WTC11 (cell line): ENCODE data around the gene KRT222. TPM values are rescaled to one million over a fixed set of nuclear protein-coding genes. Genes with fewer than 3 reads are reported as not detected.

ENCODE experiments used
- ATAC-seq: fragments of 200-7000 bp; cut with Tn5 transposase; 2 replicates; pipeline ENCODE4 v1.10.0; 2021; ENCODE audit warnings: mild to moderate bottlenecking, moderate library complexity
- CTCF ChIA-PET: fragments of 300-600 bp; sonication (Branson Sonifier 250); formaldehyde crosslinking; loops from one replicate; lab custom pipeline; 2021; ENCODE audit warnings: antibody characterized with exemption; lab: Charles Lee
- POLR2A ChIA-PET: fragments of 350-600 bp; sonication (Branson Sonifier 250); formaldehyde crosslinking; loops from one replicate; lab custom pipeline; 2021; ENCODE audit warnings: antibody characterized with exemption; lab: Charles Lee
- DNase-seq: peaks from one replicate; pipeline ENCODE4 v3.0.0; 2021; ENCODE audit warnings: low spot score
- H3K27ac Mint-ChIP-seq: 2 replicates; pipeline ENCODE4 v1.8.0; 2021; ENCODE audit warnings: mixed read lengths
- H3K27me3 Mint-ChIP-seq: 2 replicates; pipeline ENCODE4 v1.8.0; 2021; ENCODE audit warnings: low read depth, mild to moderate bottlenecking, moderate library complexity, mixed read lengths
- H3K36me3 Mint-ChIP-seq: 2 replicates; pipeline ENCODE4 v1.8.0; 2021; ENCODE audit warnings: mixed read lengths
- H3K4me1 Mint-ChIP-seq: 2 replicates; pipeline ENCODE4 v1.8.0; 2022; ENCODE audit warnings: mixed read lengths
- H3K4me3 Mint-ChIP-seq: 2 replicates; pipeline ENCODE4 v1.8.0; 2021; ENCODE audit warnings: mild to moderate bottlenecking, moderate library complexity, mixed read lengths
- H3K9me3 Mint-ChIP-seq: 2 replicates; pipeline ENCODE4 v1.8.0; 2021; ENCODE audit warnings: mixed read lengths
- ESRRA ChIP-seq: sonication (generic); formaldehyde crosslinking; IDR thresholded peaks from 2 replicates; pipeline ENCODE4 v1.8.1; 2022; ENCODE audit warnings: mild to moderate bottlenecking, missing genetic modification reagents, borderline replicate concordance
- MXD4 ChIP-seq: fragments of 250-450 bp; sonication (Bioruptor Pico); IDR thresholded peaks from 2 replicates; pipeline ENCODE4 v1.8.0; 2021; ENCODE audit warnings: mild to moderate bottlenecking, moderate library complexity, borderline replicate concordance
- NFATC4 ChIP-seq: fragments of 250-450 bp; sonication (Bioruptor Pico); IDR thresholded peaks from 2 replicates; pipeline ENCODE4 v1.9.0; 2021; ENCODE audit warnings: mild to moderate bottlenecking
- PRRX2 ChIP-seq: fragments of 250-450 bp; sonication (Bioruptor Pico); IDR thresholded peaks from 2 replicates; pipeline ENCODE4 v1.8.0; 2021; ENCODE audit warnings: mild to moderate bottlenecking
- SMAD3 ChIP-seq: sonication (generic); formaldehyde crosslinking; IDR thresholded peaks from 2 replicates; pipeline ENCODE4 v1.8.0; 2022; ENCODE audit warnings: missing genetic modification reagents, mild to moderate bottlenecking, borderline replicate concordance
- SOX15 ChIP-seq: fragments of 250-450 bp; sonication (Bioruptor Pico); IDR thresholded peaks from 2 replicates; pipeline ENCODE4 v1.9.0; 2021; ENCODE audit warnings: mild to moderate bottlenecking
- ZBTB21 ChIP-seq: sonication (generic); formaldehyde crosslinking; IDR thresholded peaks from 2 replicates; pipeline ENCODE4 v1.8.1; 2023; ENCODE audit warnings: mild to moderate bottlenecking, missing genetic modification reagents, borderline replicate concordance
- ZNF138 ChIP-seq: sonication (generic); formaldehyde crosslinking; conservative IDR thresholded peaks from 2 replicates; pipeline ENCODE4 v1.8.1; 2022; ENCODE audit warnings: mild to moderate bottlenecking, moderate library complexity, missing genetic modification reagents
- ZNF423 ChIP-seq: fragments of 250-450 bp; sonication (Bioruptor Pico); IDR thresholded peaks from 2 replicates; pipeline ENCODE4 v2.1.2; 2022; ENCODE audit warnings: mild to moderate bottlenecking, moderate library complexity
- total RNA-seq: library from RNA; stranded (reverse); gene quantifications from 3 replicates; pipeline ENCODE4 v1.2.3, GENCODE V29; 2021
- TF ChIP-seq, protein P1 (sequence below): fragments of 250-450 bp; sonication (Bioruptor Pico); IDR thresholded peaks from 2 replicates; pipeline ENCODE4 v1.9.0; 2021; ENCODE audit warnings: moderate library complexity, mild to moderate bottlenecking, inconsistent platforms, borderline replicate concordance
- TF ChIP-seq, protein P2 (sequence below): fragments of 250-450 bp; sonication (Bioruptor Pico); IDR thresholded peaks from 2 replicates; pipeline ENCODE4 v1.9.0; 2021; ENCODE audit warnings: mild to moderate bottlenecking
- TF ChIP-seq, protein P3 (sequence below): sonication (generic); formaldehyde crosslinking; IDR thresholded peaks from 2 replicates; pipeline ENCODE4 v1.8.1; 2023; ENCODE audit warnings: mild to moderate bottlenecking, missing genetic modification reagents, moderate library complexity
- TF ChIP-seq, protein P4 (sequence below): fragments of 250-450 bp; sonication (Bioruptor Pico); IDR thresholded peaks from 2 replicates; pipeline ENCODE4 v1.8.0; 2021; ENCODE audit warnings: mild to moderate bottlenecking
- TF ChIP-seq, protein P5 (sequence below): sonication (generic); formaldehyde crosslinking; IDR thresholded peaks from 2 replicates; pipeline ENCODE4 v1.8.0; 2023; ENCODE audit warnings: mild to moderate bottlenecking, missing genetic modification reagents
- TF ChIP-seq, protein P6 (sequence below): sonication (generic); formaldehyde crosslinking; IDR thresholded peaks from 2 replicates; pipeline ENCODE4 v1.8.0; 2023; ENCODE audit warnings: missing genetic modification reagents, mild to moderate bottlenecking, borderline replicate concordance

The KRT222 gene
- total RNA-seq, 1 experiment from 2014 or later = 0.09 TPM

DNA sequence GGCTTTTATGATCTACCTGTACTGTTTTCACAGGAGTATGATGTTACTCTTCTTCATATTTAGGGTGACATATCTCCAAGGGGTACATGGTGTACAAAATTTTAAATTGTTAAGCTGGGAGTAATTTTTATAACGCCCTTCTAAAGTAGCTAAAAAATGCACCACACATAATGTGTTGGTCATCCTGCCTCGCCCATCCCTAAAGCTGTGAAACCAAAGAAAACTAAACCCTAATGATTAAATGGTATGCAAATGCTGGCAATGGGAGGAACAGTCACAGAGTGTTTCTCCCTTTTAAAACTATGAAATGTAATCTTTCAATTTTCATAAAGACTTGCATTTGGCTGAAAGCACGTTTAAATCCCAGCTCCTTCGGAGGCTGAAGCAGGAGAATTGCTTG, 40.6 kb upstream of the KRT222 start:
- no peaks in the 10 kb centered on the region for H3K4me1 Mint-ChIP-seq
- H3K27ac Mint-ChIP-seq = no peak overlapping the region
- ChIA-PET CTCF (interaction anchor here (0.6 to 1.2 kb wide), 2 partner anchors 59 to 334 kb away, joined by 3 to 4 read pairs; no protein-coding TSS in a partner anchor), POLR2A (no interaction called here)
- DNase-seq (no peak), ATAC-seq (no peak)
- H3K4me3 Mint-ChIP-seq = no peak overlapping the region
- no peaks in the 10 kb centered on the region for H3K36me3 Mint-ChIP-seq
- TF ChIP-seq, protein P1, sequence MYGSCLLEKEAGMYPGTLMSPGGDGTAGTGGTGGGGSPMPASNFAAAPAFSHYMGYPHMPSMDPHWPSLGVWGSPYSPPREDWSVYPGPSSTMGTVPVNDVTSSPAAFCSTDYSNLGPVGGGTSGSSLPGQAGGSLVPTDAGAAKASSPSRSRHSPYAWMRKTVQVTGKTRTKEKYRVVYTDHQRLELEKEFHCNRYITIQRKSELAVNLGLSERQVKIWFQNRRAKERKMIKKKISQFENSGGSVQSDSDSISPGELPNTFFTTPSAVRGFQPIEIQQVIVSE (CRISPR knock-in tag) = no peak
- TF ChIP-seq ZBTB21 = no peak
- TF ChIP-seq, protein P2, sequence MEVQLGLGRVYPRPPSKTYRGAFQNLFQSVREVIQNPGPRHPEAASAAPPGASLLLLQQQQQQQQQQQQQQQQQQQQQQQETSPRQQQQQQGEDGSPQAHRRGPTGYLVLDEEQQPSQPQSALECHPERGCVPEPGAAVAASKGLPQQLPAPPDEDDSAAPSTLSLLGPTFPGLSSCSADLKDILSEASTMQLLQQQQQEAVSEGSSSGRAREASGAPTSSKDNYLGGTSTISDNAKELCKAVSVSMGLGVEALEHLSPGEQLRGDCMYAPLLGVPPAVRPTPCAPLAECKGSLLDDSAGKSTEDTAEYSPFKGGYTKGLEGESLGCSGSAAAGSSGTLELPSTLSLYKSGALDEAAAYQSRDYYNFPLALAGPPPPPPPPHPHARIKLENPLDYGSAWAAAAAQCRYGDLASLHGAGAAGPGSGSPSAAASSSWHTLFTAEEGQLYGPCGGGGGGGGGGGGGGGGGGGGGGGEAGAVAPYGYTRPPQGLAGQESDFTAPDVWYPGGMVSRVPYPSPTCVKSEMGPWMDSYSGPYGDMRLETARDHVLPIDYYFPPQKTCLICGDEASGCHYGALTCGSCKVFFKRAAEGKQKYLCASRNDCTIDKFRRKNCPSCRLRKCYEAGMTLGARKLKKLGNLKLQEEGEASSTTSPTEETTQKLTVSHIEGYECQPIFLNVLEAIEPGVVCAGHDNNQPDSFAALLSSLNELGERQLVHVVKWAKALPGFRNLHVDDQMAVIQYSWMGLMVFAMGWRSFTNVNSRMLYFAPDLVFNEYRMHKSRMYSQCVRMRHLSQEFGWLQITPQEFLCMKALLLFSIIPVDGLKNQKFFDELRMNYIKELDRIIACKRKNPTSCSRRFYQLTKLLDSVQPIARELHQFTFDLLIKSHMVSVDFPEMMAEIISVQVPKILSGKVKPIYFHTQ (CRISPR knock-in tag) = no peak
- TF ChIP-seq, protein P3, sequence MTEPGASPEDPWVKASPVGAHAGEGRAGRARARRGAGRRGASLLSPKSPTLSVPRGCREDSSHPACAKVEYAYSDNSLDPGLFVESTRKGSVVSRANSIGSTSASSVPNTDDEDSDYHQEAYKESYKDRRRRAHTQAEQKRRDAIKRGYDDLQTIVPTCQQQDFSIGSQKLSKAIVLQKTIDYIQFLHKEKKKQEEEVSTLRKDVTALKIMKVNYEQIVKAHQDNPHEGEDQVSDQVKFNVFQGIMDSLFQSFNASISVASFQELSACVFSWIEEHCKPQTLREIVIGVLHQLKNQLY (CRISPR knock-in tag) = no peak
- no peak for TF ChIP-seq ZNF138 (CRISPR knock-in tag)
- no peak for TF ChIP-seq SOX15
- TF ChIP-seq ESRRA (CRISPR knock-in tag) = no peak
- TF ChIP-seq, protein P4, sequence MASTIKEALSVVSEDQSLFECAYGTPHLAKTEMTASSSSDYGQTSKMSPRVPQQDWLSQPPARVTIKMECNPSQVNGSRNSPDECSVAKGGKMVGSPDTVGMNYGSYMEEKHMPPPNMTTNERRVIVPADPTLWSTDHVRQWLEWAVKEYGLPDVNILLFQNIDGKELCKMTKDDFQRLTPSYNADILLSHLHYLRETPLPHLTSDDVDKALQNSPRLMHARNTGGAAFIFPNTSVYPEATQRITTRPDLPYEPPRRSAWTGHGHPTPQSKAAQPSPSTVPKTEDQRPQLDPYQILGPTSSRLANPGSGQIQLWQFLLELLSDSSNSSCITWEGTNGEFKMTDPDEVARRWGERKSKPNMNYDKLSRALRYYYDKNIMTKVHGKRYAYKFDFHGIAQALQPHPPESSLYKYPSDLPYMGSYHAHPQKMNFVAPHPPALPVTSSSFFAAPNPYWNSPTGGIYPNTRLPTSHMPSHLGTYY (CRISPR knock-in tag) = no peak
- no peak for TF ChIP-seq SMAD3 (CRISPR knock-in tag)
- no peaks in the 10 kb centered on the region for H3K9me3 Mint-ChIP-seq
- no peaks in the 10 kb centered on the region; the same call in 1 of the 2 replicates for H3K27me3 Mint-ChIP-seq

DNA sequence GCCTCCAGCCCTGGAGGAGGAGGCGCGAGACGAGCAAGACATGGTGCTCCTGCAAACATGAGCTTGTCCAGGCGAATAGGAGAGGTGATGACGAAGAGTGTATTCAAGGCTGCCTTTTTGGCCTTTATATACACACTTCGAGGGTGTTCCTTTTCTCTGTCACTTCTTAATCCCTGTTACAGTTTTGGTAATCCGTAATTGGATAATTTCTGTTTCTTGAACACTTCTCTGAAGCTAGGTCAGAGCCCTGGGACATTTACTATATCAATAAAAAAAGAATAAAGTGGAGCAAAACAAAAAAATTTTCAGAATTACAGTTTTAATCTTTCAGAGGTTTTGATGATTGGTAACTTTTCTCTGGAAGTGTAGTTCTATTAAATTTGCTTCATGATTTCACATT, 38.7 kb upstream of the KRT222 start, which contains the start of gene KRT24:
Gene KRT24, minus strand, starts transcription at position 101 of the 400 bp plus-strand sequence. Its CDS starts 59 bp downstream, at position 42.
- Mint-ChIP-seq H3K36me3 (no peaks in the 10 kb centered on the region), H3K4me1 (0 out of 2 replicates have a peak, but pooled peaks cover 3% of the 10 kb centered on the region), H3K9me3 (no peaks in the 10 kb centered on the region), H3K27me3 (no peaks in the 10 kb centered on the region; the same call in 1 of the 2 replicates), H3K27ac (no peak within 1 kb of the TSS), H3K4me3 (no peak within 1 kb of the TSS)
- no peak for TF ChIP-seq PRRX2 (CRISPR knock-in tag)
- TF ChIP-seq, protein P5, sequence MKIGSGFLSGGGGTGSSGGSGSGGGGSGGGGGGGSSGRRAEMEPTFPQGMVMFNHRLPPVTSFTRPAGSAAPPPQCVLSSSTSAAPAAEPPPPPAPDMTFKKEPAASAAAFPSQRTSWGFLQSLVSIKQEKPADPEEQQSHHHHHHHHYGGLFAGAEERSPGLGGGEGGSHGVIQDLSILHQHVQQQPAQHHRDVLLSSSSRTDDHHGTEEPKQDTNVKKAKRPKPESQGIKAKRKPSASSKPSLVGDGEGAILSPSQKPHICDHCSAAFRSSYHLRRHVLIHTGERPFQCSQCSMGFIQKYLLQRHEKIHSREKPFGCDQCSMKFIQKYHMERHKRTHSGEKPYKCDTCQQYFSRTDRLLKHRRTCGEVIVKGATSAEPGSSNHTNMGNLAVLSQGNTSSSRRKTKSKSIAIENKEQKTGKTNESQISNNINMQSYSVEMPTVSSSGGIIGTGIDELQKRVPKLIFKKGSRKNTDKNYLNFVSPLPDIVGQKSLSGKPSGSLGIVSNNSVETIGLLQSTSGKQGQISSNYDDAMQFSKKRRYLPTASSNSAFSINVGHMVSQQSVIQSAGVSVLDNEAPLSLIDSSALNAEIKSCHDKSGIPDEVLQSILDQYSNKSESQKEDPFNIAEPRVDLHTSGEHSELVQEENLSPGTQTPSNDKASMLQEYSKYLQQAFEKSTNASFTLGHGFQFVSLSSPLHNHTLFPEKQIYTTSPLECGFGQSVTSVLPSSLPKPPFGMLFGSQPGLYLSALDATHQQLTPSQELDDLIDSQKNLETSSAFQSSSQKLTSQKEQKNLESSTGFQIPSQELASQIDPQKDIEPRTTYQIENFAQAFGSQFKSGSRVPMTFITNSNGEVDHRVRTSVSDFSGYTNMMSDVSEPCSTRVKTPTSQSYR (CRISPR knock-in tag) = no peak
- no peak for TF ChIP-seq MXD4
- no peak for TF ChIP-seq NFATC4 (CRISPR knock-in tag)
- TF ChIP-seq, protein P1 (CRISPR knock-in tag) = no peak
- TF ChIP-seq ZNF423 = no peak
- TF ChIP-seq, protein P6, sequence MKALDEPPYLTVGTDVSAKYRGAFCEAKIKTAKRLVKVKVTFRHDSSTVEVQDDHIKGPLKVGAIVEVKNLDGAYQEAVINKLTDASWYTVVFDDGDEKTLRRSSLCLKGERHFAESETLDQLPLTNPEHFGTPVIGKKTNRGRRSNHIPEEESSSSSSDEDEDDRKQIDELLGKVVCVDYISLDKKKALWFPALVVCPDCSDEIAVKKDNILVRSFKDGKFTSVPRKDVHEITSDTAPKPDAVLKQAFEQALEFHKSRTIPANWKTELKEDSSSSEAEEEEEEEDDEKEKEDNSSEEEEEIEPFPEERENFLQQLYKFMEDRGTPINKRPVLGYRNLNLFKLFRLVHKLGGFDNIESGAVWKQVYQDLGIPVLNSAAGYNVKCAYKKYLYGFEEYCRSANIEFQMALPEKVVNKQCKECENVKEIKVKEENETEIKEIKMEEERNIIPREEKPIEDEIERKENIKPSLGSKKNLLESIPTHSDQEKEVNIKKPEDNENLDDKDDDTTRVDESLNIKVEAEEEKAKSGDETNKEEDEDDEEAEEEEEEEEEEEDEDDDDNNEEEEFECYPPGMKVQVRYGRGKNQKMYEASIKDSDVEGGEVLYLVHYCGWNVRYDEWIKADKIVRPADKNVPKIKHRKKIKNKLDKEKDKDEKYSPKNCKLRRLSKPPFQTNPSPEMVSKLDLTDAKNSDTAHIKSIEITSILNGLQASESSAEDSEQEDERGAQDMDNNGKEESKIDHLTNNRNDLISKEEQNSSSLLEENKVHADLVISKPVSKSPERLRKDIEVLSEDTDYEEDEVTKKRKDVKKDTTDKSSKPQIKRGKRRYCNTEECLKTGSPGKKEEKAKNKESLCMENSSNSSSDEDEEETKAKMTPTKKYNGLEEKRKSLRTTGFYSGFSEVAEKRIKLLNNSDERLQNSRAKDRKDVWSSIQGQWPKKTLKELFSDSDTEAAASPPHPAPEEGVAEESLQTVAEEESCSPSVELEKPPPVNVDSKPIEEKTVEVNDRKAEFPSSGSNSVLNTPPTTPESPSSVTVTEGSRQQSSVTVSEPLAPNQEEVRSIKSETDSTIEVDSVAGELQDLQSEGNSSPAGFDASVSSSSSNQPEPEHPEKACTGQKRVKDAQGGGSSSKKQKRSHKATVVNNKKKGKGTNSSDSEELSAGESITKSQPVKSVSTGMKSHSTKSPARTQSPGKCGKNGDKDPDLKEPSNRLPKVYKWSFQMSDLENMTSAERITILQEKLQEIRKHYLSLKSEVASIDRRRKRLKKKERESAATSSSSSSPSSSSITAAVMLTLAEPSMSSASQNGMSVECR (CRISPR knock-in tag) = no peak
- ChIA-PET CTCF (interaction anchor here (1.6 kb wide), 1 partner anchor 84 kb away, joined by 7 read pairs; no protein-coding TSS in a partner anchor), POLR2A (no interaction called here)
- DNase-seq (no peak), ATAC-seq (no peak)
